NCI-H2107 treated with DMSO at 0.1 percent for 48 hours (cell line): Measurements from ENCODE around the gene SHC4.

Experiments used
- DNase-seq: peaks from one replicate; lab custom pipeline; 2025; ENCODE audit not compliant: unreplicated experiment; lab: John Stamatoyannopoulos, UW

Gene SHC4

GRCh38 chr15:48888191-48888590, 75.5 kb downstream of the SHC4 start:
- no peak for DNase-seq

GRCh38 chr15:48887144-48887543, 76.6 kb downstream of the SHC4 start:
- DNase-seq, result no peak

DNA sequence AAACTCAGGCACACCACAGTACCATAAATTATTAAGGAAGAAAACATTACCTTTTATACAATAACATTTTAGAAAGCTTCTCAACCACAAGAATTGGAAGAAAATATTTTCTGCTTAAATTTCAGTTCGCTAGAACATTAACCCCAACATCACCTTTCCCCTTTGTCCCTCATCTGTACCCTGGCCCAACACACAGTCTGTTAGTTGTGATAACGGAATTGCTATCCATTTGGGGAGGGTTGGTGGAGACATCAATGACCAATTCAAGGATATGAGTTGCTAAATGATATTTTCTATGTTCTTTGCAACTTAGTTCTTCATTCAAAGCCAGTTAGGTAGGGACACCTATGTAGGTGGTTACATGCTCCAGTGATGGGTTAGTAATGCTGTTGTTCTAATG, 80.0 kb downstream of the SHC4 start:
- DNase-seq, result no peak

- DNase-seq, result no peak
Observed at GRCh38 chr15:48880070-48880634, 83.6 kb downstream of the SHC4 start.

- peak; percentile 59 for DNase-seq
Observed at GRCh38 chr15:48877630-48878595, 85.8 kb downstream of the SHC4 start, which contains the start of gene EID1. Gene EID1 (plus strand): TSS chr15:48878134. CDS start chr15:48878177, 43 bp downstream.

- no peak for DNase-seq
Observed at GRCh38 chr15:48876057-48876456, 87.7 kb downstream of the SHC4 start.

GRCh38 chr15:48875241-48875960, 88.3 kb downstream of the SHC4 start:
- no peak for DNase-seq

- DNase-seq, result no peak
Observed at GRCh38 chr15:48872632-48873031, 91.1 kb downstream of the SHC4 start.

DNA sequence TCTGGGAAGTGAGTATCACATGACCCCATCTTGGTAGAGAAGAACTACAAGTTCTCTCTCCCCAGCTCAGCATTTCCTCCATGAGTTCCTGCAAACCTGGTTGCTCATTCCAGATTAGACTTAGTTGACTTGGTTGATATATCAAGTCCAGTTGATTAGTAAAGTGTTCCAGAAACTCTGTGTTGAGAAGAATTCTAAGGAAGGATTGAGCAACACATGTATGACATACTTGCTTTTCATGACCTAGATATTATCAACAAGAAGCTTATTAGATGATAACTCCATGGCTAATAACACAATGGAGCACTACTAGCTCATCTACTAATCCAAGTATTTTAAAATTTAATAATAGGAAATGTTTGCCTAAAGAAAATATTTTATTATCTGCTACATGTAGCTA, 92.2 kb downstream of the SHC4 start:
- no peak for DNase-seq

DNA sequence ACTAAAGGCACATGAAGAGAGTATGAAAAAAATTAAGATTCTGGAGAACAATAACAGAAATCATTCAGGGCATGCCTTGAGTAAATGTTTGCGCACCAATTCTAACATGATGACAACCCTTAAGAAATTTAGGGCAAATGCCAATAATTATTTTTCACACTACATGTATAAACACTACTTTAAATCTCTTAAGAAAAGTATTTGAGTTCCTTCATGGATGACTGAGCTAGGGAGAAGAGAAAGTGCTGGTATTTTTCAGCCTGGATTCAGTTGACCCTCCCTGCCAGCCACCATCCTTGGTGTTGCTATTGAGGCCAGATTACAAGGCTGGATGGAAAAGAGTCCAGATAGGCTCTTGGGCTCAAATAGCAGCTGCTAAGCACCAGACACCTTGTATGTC, 93.8 kb downstream of the SHC4 start:
- DNase-seq, result no peak

GRCh38 chr15:48868536-48868935, 95.2 kb downstream of the SHC4 start:
- no peak for DNase-seq

- no peak for DNase-seq
Observed at GRCh38 chr15:48868023-48868422, 95.7 kb downstream of the SHC4 start.

GRCh38 chr15:48866141-48866563, 97.6 kb downstream of the SHC4 start:
- no peak for DNase-seq

GRCh38 chr15:48865370-48866079, 98.2 kb downstream of the SHC4 start:
- no peak for DNase-seq

DNA sequence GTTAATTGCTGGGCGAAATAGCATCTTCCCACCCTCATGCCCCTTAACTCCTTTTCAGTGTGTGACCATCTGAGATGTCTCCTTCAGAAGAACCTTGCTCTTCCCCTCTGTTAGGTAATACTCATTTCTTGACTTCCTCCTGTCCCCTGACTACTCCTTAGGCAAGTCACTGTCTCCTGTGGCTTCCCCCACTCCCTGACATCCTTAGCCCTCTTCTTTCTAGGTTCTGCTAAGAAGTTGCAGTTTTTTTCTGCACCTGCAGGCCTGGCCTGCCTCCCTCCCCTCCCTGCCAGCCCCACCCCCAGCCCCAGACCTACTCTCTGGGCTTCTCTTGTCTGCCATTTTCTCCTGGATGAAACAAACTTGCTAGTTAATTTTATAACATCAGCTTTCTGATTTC, 101.0 kb downstream of the SHC4 start:
- DNase-seq, result no peak

DNA sequence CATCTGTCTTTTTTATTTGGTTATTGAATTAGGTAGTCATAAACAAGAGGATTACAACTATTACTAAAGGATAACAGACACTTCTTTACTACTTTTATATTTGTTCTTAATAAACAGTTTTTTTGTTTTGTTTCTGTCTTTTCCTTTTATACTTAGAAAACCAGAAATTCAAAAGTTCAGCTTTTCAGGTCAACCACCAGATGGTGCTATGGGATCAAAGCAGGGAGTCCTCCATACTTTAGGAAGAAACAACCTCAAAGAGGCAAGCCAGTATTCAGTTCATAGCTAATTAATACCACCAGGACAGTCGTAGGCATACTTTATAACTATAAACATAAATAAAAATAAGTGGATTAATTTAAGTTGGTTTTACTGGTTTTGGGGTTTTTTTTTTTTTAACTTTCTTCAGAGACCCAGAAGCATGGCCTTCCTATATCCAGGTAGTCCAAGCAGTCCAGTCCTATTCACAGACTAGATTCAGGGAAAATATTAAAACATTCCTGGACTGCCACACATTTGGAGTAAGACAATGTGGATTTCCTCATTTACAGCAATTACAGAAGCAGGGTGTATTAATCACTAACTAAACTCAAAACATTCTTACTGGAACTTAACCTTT, 101.8 kb downstream of the SHC4 start:
- DNase-seq, result peak; percentile 53

- DNase-seq, result no peak
Observed at GRCh38 chr15:48859426-48859825, 104.3 kb downstream of the SHC4 start.

GRCh38 chr15:48858401-48858800, 105.3 kb downstream of the SHC4 start:
- DNase-seq, result peak; percentile 28

DNA sequence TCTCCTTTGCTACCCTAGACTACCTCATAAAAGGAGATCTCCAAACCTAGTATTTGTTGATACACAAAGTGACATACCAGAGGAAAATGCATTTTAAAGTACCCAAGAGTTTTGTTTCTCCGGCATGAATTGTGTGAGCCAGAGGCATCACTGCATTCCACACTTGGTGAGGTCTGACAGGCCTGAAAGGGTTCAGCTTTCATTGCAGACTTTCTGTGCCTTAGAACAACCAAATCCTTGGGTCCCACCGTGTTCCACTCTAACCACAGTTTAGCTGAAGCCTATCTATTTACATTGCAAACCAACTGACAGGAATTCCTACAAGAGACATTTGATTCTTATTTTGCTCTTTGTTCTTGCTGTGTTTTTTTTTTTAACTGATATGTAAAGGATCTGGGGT, 106.8 kb downstream of the SHC4 start:
- DNase-seq, result no peak
